Measurements from ENCODE around the gene TSFM.

TSFM gene

DNA sequence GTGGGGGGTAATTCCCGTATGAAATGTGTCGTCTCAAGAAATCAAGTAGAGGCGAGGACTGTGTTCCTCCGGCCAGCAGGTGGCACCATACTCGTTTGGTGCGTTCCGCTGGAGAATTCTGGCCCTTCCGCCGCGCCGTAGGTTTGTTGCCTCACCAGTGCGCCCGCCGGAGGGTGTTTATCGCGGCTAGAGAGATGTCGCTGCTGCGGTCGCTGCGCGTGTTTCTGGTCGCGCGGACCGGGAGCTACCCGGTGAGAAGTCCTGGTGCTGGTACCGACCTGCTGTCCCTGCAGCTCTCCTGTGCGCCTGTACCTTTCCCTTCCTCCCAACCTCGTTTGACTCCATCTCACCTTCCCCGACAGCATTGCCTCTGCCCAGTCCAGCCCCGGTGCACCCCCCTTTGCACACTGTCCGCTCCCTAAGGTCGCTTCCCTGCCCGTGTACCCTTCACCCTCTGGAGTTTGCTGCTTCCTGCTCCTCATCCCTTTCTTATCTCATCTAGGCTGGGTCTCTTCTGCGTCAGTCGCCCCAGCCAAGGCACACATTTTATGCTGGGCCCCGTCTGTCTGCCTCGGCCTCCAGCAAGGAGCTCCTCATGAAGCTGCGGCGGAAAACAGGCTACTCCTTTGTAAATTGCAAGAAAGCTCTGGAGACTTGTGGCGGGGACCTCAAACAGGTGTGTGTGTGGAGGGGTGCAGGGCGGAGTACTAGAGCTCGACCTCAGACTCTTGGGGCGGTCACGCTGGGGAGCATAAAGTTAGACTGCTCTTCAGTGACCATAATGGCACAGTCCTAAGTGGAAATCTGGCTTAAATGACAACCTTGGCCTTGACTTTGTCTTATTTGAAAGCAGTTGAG, at the start of gene TSFM:
TSS of gene TSFM (plus strand) at position 180 of the 858 bp plus-strand sequence. CDS start at position 195, 15 bp downstream.
- in situ Hi-C loops (cut with HindIII; ENCODE audit: low sequenced_read_pairs) = no loop called here

DNA sequence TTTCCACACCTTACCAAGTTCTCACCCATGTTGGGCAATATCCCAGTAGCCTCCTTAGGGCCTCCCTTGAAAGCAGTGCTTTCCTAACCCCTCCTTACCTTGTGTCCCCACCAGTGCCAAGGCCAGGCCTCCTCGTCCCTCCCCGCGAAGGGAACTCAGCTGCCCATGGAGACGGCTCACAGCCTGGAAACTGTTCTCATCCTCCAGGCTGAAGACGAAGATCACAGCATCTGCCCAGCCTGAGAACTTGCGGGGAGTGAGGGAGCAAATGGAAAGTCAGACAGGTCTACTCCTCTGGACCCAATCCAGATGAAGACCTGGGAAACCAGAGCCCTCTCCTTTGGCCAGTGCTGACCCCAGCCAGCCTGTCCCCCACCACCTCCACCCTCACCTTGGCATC, 48.7 kb upstream of the TSFM start:
- in situ Hi-C loops (cut with HindIII; ENCODE audit: low sequenced_read_pairs) = no loop called here

DNA sequence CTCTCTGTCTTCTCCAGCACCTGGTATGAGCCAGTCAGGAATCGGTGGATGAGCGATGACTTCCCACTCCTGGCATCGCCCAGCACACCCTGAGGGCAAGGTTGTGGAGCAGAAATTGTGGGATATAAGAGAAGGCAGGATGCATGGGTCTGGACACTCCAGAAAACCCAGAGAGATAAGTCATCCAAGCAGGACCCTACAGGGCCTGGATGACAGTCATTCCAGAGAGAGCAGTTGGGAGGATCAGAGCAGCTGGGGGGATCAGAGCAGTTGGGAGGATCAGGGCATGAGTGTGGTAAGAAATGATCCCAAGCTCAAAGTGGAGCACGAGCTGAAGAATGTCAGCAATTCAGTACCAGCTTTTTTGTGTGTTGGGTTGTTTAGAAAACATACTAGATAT, 48.0 kb upstream of the TSFM start:
- in situ Hi-C loops (cut with HindIII; ENCODE audit: low sequenced_read_pairs) = no loop called here

DNA sequence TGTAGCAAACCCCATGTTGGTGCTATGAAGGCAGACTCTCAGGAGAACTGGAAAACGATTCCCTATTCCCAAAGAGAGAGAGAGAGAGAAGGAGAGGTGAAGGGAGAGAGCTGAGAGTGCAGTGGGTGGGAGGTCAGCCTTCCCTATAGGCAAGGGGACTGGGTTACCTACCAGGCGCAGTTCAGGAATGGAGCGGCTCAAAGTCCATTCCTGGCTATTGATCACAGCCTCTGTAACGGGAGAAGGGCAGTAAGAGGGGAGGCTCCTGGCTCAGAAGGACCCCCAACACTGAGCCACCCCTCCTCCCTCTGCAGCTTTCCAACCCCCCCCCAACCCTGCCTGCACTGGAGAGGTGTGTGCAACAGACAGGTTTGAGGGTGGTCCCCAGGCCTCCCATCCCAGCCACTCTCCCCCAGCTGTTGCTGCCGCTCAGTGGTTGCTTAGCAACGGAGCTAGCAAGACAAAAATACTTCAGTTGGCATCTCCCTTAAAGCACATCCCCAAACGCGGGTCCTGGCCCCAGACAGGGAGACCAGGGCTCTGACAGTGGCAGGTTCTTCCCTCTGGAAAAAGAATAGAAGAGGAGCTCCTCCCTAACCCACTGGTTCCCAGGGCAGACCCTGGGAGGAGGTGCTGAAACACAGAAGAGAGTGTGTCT, 47.3 kb upstream of the TSFM start:
- in situ Hi-C loops (cut with HindIII; ENCODE audit: low sequenced_read_pairs) = no loop called here

DNA sequence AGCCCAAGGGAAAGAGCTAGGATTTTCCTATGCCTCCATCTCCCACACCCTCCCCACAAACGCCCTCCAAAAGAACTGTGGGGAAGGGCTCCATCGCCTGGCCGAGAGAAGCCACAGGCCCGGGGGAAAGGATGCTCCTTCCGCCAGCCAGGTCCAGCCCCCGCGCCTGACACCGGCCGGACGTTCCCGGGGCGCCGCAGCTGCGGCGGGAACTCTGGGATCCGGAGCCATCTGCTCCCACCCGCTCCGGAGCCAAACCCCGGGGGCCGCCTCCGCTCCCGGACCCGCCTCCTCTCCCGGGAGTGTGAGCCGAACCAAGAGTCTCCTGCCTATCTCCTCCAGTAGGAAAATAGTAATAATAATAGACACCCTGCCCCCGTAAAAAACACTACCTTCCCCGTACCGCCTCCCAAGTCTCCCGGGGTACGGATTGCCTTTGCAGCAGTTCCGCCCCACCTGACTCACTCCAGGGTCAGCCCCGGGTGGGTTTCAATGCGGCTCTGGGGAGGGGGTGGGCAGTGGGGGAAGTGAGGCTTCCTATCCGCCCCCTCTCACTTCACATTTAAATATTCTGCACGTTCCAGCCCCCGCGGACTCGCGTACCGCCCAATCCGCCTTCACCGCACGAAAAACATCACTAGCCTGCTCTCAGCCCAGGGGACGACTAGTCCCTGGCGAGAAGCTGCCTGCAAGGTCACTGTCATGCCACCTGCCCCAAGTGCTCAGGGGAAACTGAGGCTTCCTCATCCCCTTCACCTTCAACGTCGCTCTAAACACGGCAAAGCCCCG, 46.4 kb upstream of the TSFM start:
- in situ Hi-C loops (cut with HindIII; ENCODE audit: low sequenced_read_pairs) = no loop called here

DNA sequence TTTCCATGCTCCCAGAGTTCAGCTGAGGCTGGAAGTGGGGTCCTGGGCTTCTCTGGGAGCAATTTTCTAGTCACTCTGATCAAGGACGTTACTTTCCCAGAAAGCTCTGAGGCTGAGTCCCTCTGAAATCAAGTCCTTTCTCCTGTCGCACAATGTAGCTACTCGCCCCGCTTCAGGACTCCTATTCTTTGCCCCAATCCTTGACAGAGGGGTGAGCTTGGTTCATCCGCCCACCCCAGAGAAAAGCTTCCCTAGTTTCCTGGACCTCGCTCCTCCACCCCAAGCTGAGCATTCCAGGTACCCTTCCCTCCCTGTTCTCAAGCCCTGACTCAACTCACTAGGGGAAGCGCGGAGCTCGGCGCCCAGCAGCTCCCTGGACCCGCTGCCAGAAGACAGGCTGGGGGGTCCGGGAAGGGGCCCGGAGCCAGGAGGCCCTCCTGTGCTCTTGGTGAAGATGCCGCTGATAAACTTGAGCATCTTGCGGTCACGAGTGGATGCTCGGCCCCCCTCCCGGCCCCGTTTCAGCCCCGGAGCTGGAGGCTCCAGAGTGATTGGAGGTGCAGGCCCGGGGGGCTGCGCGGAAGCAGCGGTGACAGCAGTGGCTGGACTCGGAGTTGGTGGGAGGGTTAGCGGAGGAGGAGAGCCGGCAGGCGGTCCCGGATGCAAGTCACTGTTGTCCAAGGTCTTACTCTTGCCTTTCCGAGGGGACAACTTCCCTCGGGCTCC, 45.7 kb upstream of the TSFM start:
- in situ Hi-C loops (cut with HindIII; ENCODE audit: low sequenced_read_pairs) = no loop called here

DNA sequence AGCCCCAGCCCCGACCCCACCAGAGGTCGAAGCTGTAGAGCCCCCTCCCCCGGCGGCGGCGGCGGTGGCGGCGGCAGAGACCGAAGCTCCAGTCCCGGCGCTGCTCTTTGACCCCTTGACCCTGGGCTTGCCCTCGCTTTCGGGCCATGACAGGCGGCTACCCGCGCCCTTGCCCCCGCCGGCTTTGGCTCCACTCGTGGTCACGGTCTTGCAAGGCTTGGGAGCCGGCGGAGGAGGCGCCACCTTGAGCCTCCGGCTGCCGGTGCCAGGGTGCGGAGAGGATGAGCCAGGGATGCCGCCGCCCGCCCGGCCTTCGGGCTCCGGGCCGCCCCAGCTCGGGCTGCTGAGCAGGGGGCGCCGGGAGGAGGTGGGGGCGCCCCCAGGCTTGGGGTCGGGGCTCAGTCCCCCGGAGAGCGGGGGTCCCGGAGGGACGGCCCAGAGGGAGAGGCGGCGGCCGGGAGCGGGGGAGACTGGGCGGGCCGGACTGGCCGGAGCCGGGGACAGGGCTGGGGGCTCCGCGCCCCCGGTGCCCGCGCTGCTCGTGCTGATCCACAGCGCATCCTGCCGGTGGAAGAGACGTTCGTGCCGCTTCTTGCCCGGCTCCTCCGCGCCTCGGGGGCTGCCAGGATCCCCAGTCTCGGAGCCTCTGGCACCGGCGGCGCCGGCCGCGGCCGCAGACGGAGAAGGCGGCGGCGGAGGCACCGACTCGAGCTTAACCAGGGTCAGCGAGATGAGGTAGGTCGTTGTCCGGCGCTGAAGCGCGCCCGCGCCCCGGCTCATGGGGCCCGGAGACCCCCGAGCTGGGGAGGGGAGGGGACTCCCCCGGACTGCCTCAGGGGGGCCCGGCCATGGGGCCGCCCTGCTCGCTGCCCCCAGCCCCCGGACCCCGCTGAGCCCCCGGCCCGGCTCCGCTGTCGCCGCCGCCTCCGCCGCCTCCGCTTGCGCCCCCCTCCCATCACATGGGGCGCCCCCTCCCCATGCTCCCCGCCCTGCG, 44.8 kb upstream of the TSFM start:
- in situ Hi-C loops (cut with HindIII; ENCODE audit: low sequenced_read_pairs) = no loop called here

DNA sequence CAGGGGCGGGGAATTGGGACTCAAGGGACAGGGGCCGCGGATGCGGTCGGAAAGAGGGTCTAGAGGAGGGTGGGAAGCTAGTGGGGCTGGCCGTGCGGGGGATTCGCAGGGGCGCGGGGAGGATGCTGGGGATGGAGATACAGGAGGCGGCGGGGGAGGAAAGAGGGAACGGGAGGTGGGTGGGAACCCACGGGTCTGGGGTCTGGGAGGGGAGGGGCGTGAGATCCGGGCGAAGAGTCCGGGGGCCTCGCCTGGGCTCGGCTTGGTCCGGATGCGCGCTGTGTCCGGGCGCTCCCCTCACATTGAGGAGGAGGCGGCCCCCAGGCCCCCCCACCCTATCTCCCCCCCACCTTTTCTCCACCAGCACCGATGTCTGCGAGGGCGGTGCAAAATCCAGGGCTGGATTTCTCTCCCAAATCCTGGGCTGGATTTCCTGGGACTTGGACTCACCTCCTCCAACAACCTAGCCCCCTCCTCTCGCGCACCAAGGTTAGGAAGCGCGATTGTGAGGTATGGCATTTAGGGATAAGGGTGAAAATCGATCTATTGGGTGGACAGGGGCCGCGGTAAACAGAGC, 43.8 kb upstream of the TSFM start, which contains the start of gene AGAP2:
TSS of gene AGAP2 (minus strand) at position 82 of the 577 bp plus-strand sequence. CDS start 496 bp downstream, outside the sequence.
- in situ Hi-C loops (cut with HindIII; ENCODE audit: low sequenced_read_pairs) = no loop called here

DNA sequence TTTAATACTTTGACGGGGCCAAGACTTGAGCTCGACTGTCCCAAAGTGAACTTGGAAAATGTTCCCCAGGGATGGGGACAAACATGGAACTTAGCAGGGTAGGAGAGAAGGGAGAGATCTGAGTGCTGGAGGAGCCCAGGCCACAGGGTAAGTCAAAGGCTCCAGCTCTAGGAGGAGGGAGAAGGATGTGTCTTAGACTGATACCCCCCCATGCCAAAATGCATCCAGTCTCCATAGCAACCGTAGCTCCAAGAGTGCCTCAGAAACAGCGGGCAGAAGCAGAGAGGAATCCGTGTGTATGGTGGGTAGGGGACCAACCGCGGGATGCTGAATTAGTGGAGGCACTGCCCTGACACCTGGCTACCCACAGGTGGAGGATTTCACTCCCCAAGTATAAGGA, 43.2 kb upstream of the TSFM start:
- in situ Hi-C loops (cut with HindIII; ENCODE audit: low sequenced_read_pairs) = no loop called here

DNA sequence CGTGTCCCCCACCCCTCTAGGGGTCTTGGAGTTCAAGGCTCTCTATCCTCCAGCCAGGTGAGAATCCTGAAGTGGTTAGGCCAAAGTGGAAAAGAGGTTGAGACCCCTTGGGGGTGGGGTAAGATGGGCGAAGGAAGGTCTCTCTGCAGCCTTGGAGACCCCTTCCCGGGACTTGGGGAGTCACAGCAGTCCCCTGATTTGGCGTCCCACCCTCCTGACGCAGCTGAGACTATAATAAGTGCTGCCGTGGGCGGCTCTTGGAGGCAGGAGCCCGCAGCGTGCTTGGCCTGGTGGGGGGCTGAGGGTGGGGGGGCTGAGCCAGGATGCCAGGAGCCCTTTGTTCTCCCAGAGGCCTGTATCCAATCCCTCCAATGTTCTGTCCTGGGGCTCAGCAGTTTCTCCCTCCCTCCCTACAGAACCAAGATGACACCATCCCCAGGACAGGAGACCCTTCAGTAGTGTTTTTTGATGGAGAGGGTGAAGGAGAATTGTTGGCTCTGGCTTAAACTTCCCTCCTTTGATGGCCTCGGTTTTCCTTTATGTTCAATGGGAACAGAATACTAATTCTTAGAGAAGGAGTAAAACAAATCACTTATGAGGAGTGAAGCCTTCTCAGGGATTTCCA, 42.6 kb upstream of the TSFM start:
- in situ Hi-C loops (cut with HindIII; ENCODE audit: low sequenced_read_pairs) = no loop called here

DNA sequence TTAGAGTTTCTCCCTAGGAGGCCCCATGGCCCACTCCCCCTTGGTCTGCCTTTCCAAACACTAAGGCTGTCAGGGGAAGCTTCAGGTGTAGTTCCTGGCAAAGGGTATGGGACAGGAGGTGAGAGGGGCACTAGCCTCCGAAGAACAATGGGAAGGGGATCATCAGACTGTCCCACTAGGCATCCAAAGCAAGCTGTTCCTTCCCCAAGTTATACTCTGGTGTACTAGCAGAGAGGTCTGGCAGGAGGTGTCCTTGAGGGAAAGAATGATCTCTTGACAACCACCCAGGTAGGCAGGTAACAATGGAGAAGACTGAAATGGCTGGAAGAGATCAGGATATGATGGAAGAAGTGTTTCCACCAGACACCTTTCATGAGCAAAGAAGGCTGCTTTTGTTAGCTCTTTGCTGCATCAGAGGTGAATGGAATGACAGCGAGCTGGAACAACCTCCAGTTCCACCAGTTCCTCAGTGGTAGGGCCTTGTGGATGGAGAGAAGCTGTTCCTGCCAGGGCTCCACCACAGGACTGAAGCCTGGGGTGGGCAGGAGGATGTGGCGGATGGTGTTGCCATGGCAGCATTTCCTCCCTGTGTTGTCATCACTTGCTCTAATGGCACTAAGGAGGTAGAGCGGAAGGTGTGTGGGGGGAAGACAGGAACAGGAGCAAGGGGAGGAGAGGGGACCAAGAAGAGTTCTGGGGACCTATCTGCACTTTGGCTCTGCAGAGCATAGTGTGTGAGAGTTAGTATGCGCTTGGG, 41.8 kb upstream of the TSFM start:
- in situ Hi-C loops (cut with HindIII; ENCODE audit: low sequenced_read_pairs) = no loop called here

DNA sequence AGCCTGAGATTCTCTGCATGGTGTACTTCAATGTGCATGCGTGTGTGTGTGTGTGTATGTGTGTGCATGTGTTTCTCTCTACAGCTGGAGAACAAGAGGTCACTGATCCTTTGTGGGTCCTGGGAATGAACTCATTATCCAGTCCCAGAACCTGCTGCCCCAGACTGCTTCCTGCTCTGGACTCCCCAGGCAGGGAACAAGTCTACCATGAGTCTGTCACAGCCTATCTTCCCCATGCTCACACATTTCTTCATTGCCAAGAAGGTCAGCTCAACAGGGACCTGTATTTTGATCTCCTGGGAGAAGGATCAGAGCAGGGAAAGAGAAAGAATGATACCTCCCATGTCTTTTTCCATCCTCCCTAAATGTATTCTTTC, 41.2 kb upstream of the TSFM start:
- in situ Hi-C loops (cut with HindIII; ENCODE audit: low sequenced_read_pairs) = no loop called here

DNA sequence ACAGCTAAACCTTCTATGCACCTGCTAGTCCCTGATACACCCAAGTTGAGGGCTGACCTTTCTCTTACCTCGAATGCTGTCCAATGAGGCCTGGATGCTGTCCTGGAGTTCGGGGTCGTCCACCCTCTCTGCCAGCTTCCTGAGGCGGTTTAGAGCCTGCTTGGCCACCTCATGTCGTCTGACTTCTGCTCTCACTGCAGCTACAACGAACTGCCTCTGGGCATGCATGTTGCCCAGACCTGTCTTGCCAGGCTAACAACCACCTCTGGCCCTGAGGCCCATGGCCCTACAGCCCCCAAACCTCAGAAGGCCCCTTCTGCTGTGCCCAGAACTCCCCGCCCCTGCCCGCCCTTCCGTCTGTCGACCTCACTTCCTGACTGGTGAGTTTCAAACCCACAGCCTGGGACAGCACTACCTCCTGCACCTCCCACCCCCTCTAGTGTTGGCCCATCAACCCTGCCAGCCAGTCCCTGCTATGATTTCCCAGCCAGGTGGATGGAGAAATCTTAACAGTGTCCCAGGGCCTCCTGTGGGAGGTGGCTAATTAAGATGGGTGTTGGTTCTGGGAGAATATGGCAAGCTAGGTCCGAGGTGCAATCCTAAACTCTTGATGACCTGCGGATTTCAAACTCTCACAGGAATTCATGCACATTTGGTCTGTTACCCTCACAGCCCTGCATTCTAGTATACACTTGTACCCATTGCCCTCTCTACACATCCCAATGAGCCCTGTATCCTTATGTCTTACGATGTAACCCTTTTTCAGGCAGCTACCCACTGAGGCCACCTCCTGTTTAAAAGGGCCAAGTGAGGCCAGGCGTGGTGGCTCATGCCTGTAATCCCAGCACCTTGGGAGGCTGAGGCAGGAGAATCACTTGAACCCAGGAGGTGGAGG, 40.5 kb upstream of the TSFM start:
- in situ Hi-C loops (cut with HindIII; ENCODE audit: low sequenced_read_pairs) = no loop called here

DNA sequence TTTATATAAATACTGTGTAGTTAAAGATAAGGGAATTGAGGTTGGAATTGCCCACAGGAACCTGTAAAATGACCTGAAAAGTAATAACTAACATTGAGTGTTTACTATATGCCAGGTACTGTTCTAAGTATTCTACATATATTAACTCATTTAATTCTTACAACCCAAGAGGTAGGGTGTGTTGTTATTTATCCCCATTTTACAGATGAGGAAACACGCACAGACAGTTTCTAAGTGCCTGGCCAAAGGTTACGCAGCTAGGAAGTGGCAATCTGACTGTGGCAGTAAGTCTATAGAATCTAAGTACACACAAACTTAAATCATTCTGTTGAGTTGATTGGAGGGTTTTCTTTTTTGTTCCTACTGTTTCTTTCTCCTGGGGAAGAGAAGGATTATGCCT, 38.8 kb upstream of the TSFM start:
- in situ Hi-C loops (cut with HindIII; ENCODE audit: low sequenced_read_pairs) = no loop called here

DNA sequence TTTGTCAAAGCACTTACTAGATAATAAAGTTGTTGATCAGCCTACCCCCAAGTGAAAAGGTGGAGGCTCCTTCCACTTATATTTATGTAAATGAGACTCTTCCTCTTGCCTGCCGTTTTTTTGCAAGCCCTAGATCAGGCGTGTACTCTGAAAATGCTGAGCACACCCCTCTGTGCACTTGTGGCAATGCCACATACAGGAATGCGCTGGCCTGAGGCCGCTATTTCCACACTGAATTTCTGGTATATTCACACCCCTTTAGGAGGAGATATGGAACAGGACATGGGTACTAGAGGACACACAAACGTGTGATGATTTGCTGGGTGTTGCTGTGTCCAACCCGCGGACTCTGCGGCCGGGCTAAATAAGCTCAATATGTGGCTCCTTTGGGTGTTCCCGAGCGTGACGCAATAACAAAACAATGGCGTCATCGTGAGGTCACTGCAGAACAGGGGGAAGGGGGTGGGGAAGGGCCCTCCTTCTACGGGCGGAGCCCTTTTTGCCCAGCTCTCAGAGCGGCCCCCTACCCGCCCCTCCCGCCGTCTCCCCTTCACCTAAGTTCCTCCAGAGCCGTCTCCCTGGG, 38.3 kb upstream of the TSFM start:
- in situ Hi-C loops (cut with HindIII; ENCODE audit: low sequenced_read_pairs) = no loop called here

DNA sequence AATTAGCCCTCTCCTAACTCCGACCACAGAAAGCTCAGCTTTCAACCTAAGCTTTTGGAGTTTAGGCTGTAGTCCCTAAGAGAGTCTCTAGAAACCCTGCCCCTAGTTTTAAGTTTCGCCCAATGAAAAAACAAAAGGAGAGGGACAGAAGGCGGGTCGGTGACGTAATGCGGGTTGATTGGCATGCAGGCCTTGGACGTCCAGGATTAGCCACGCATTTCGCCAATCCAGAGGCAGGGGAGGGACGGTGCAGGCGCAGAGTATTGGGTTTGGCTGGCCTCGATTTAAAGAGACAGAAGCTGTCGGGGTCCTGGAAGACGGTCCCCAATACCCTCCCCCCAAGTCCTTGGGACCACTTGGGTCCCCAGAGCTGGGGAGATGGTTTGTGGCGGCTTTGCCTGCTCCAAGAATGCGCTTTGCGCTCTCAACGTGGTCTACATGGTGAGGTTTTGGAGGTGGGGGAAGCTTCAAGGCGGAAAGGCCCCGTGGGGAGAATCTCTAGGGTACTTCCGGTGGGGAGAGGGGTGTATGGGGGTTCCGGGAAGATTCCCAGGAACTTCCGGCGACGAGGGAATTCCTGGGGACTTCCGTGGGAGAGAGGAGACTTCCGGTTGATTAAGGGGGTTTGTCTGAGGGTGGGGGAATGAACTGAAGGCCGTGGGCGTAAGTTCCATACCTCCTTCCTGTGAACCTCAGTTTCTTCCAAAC, 37.7 kb upstream of the TSFM start, which contains the start of gene TSPAN31:
TSS of gene TSPAN31 (plus strand) at position 263 of the 708 bp plus-strand sequence. CDS start at position 379, 116 bp downstream.
- in situ Hi-C loops (cut with HindIII; ENCODE audit: low sequenced_read_pairs) = no loop called here

All from DLD1 (cell line).